ENCODE measurements around the gene CADM2. TPM values are rescaled to one million over a fixed set of nuclear protein-coding genes. Genes with fewer than 3 reads are reported as not detected.
"Not testable (repeated sequence)": the region's sequence is repeated elsewhere in the genome, so short reads cannot be mapped to it uniquely, and the experiment has no call there.

CADM2 gene
- not detected for polyA plus RNA-seq (2012; ENCODE audit: missing spikeins)

- FAIRE-seq: no peak
- TF ChIP-seq POLR2AphosphoS5 (IDR thresholded peaks at IDR 0.05; ENCODE audit: low read depth, low read length): no peak
- TF ChIP-seq POLR2A (IDR thresholded peaks at IDR 0.05; ENCODE audit: low read depth, low read length): no peak
- TF ChIP-seq TAF1 (IDR thresholded peaks at IDR 0.05; ENCODE audit: borderline replicate concordance, low read depth, low read length): no peak
- DNase-seq (ENCODE audit: insufficient read length): peak; percentile 63
Measured at GRCh38 chr3:84958495-84959469, at the start of gene CADM2. TSS of gene CADM2 (plus strand) at chr3:84958989.

- DNase-seq (ENCODE audit: insufficient read length); FAIRE-seq: not testable (repeated sequence)
Measured at GRCh38 chr3:84918592-84918991, 40.2 kb upstream of the CADM2 start.

- FAIRE-seq: no peak
- no peak for DNase-seq (ENCODE audit: insufficient read length)
- TF ChIP-seq POLR2A (IDR thresholded peaks at IDR 0.05; ENCODE audit: low read depth, low read length) (no peak), TAF1 (IDR thresholded peaks at IDR 0.05; ENCODE audit: borderline replicate concordance, low read depth, low read length) (no peak), POLR2AphosphoS5 (IDR thresholded peaks at IDR 0.05; ENCODE audit: low read depth, low read length) (no peak)
Measured at GRCh38 chr3:84922682-84923081, 36.1 kb upstream of the CADM2 start.

GRCh38 chr3:84925571-84925970, 33.2 kb upstream of the CADM2 start:
- FAIRE-seq: no peak
- TF ChIP-seq TAF1 (IDR thresholded peaks at IDR 0.05; ENCODE audit: borderline replicate concordance, low read depth, low read length) (no peak), POLR2A (IDR thresholded peaks at IDR 0.05; ENCODE audit: low read depth, low read length) (no peak), POLR2AphosphoS5 (IDR thresholded peaks at IDR 0.05; ENCODE audit: low read depth, low read length) (no peak)

GRCh38 chr3:84943379-84943778, 15.4 kb upstream of the CADM2 start:
- DNase-seq (ENCODE audit: insufficient read length): no peak
- FAIRE-seq: no peak
- TF ChIP-seq POLR2AphosphoS5 (IDR thresholded peaks at IDR 0.05; ENCODE audit: low read depth, low read length) (no peak), TAF1 (IDR thresholded peaks at IDR 0.05; ENCODE audit: borderline replicate concordance, low read depth, low read length) (no peak)

More at GRCh38 chr3:84925571-84925970, 33.2 kb upstream of the CADM2 start:
- no peak for DNase-seq (ENCODE audit: insufficient read length)

GRCh38 chr3:84946240-84946639, 12.5 kb upstream of the CADM2 start:
- TF ChIP-seq TAF1 (IDR thresholded peaks at IDR 0.05; ENCODE audit: borderline replicate concordance, low read depth, low read length) (no peak), POLR2AphosphoS5 (IDR thresholded peaks at IDR 0.05; ENCODE audit: low read depth, low read length) (no peak), POLR2A (IDR thresholded peaks at IDR 0.05; ENCODE audit: low read depth, low read length) (no peak)
- FAIRE-seq (no peak), DNase-seq (ENCODE audit: insufficient read length) (no peak)

- DNase-seq (ENCODE audit: insufficient read length) (no peak), FAIRE-seq (no peak)
- TF ChIP-seq TAF1 (IDR thresholded peaks at IDR 0.05; ENCODE audit: borderline replicate concordance, low read depth, low read length) (no peak), POLR2AphosphoS5 (IDR thresholded peaks at IDR 0.05; ENCODE audit: low read depth, low read length) (no peak), POLR2A (IDR thresholded peaks at IDR 0.05; ENCODE audit: low read depth, low read length) (no peak)
Measured at GRCh38 chr3:84959470-84960271, 882 bp downstream of the CADM2 start.

GRCh38 chr3:84960581-84960980, 1.8 kb downstream of the CADM2 start:
- TF ChIP-seq POLR2AphosphoS5 (IDR thresholded peaks at IDR 0.05; ENCODE audit: low read depth, low read length): no peak
- no peak for TF ChIP-seq POLR2A (IDR thresholded peaks at IDR 0.05; ENCODE audit: low read depth, low read length)
- no peak for TF ChIP-seq TAF1 (IDR thresholded peaks at IDR 0.05; ENCODE audit: borderline replicate concordance, low read depth, low read length)
- DNase-seq (ENCODE audit: insufficient read length): no peak
- no peak for FAIRE-seq

- FAIRE-seq (no peak), DNase-seq (ENCODE audit: insufficient read length) (no peak)
- no peak for TF ChIP-seq POLR2A (IDR thresholded peaks at IDR 0.05; ENCODE audit: low read depth, low read length)
- no peak for TF ChIP-seq TAF1 (IDR thresholded peaks at IDR 0.05; ENCODE audit: borderline replicate concordance, low read depth, low read length)
- no peak for TF ChIP-seq POLR2AphosphoS5 (IDR thresholded peaks at IDR 0.05; ENCODE audit: low read depth, low read length)
Measured at GRCh38 chr3:84961011-84961410, 2.2 kb downstream of the CADM2 start.

- no peak for FAIRE-seq
- no peak for TF ChIP-seq TAF1 (IDR thresholded peaks at IDR 0.05; ENCODE audit: borderline replicate concordance, low read depth, low read length)
- TF ChIP-seq POLR2A (IDR thresholded peaks at IDR 0.05; ENCODE audit: low read depth, low read length): no peak
- TF ChIP-seq POLR2AphosphoS5 (IDR thresholded peaks at IDR 0.05; ENCODE audit: low read depth, low read length): no peak
- no peak for DNase-seq (ENCODE audit: insufficient read length)
Measured at GRCh38 chr3:84961521-84962255, 2.9 kb downstream of the CADM2 start.

GRCh38 chr3:84962415-84962814, 3.6 kb downstream of the CADM2 start:
- FAIRE-seq (no peak), DNase-seq (ENCODE audit: insufficient read length) (no peak)
- TF ChIP-seq POLR2AphosphoS5 (IDR thresholded peaks at IDR 0.05; ENCODE audit: low read depth, low read length): no peak
- TF ChIP-seq POLR2A (IDR thresholded peaks at IDR 0.05; ENCODE audit: low read depth, low read length): no peak
- TF ChIP-seq TAF1 (IDR thresholded peaks at IDR 0.05; ENCODE audit: borderline replicate concordance, low read depth, low read length): no peak

Measured in GM12892 (cell line).